8988T (cell line): Measurements from ENCODE around the gene COG1.
"Not testable (repeated sequence)": the region's sequence is repeated elsewhere in the genome, so short reads cannot be mapped to it uniquely, and the experiment has no call there.

Experiments
- DNase-seq: peaks from one replicate; pipeline ENCODE4 v3.0.0; 2011

Gene COG1

GRCh38 chr17:73192894-73193701, at the start of gene COG1:
COG1 (plus strand) TSS chr17:73193055; CDS start chr17:73193070, 15 bp downstream.
- DNase-seq, result peak; percentile 77

GRCh38 chr17:73144209-73144608, 48.6 kb upstream of the COG1 start:
- DNase-seq, result not testable (repeated sequence)

GRCh38 chr17:73145641-73146040, 47.2 kb upstream of the COG1 start:
- no peak for DNase-seq

GRCh38 chr17:73147791-73148190, 45.1 kb upstream of the COG1 start:
- DNase-seq, result not testable (repeated sequence)

GRCh38 chr17:73148540-73149334, 44.1 kb upstream of the COG1 start:
- DNase-seq, result no peak

GRCh38 chr17:73150622-73151300, 42.1 kb upstream of the COG1 start:
- DNase-seq, result not testable (repeated sequence)

- DNase-seq, result no peak
Measured at GRCh38 chr17:73151916-73152632, 40.8 kb upstream of the COG1 start.

GRCh38 chr17:73155410-73156165, 37.3 kb upstream of the COG1 start:
- no peak for DNase-seq

GRCh38 chr17:73156166-73156840, 36.6 kb upstream of the COG1 start:
- peak; percentile 65 for DNase-seq

GRCh38 chr17:73156887-73157520, 35.9 kb upstream of the COG1 start:
- no peak for DNase-seq

- no peak for DNase-seq
Measured at GRCh38 chr17:73157521-73157890, 35.3 kb upstream of the COG1 start.

- no peak for DNase-seq
Measured at GRCh38 chr17:73158133-73158532, 34.7 kb upstream of the COG1 start.

GRCh38 chr17:73160980-73161630, 31.8 kb upstream of the COG1 start:
- no peak for DNase-seq

- DNase-seq, result no peak
Measured at GRCh38 chr17:73163043-73163442, 29.8 kb upstream of the COG1 start.

GRCh38 chr17:73165616-73166404, 27.0 kb upstream of the COG1 start:
- no peak for DNase-seq

- no peak for DNase-seq
Measured at GRCh38 chr17:73166731-73167581, 25.9 kb upstream of the COG1 start.

- DNase-seq, result no peak
Measured at GRCh38 chr17:73168667-73169066, 24.2 kb upstream of the COG1 start.

GRCh38 chr17:73170324-73170723, 22.5 kb upstream of the COG1 start:
- no peak for DNase-seq

GRCh38 chr17:73172252-73172651, 20.6 kb upstream of the COG1 start:
- no peak for DNase-seq
